HAP-1 (cell line): ENCODE results near the gene TMIGD2.
A peak's percentile ranks its signal among the peaks of the same experiment; 100 is the strongest.
"Not testable (repeated sequence)": the region's sequence is repeated elsewhere in the genome, so short reads cannot be mapped to it uniquely, and the experiment has no call there.

Experiments
- DNase-seq, 2 experiments: peaks; one replicate each; pipeline ENCODE4 v3.0.0-alpha.2; 2016 to 2020; ENCODE audit warnings: low spot score in 2 of 2
- H3K27me3 ChIP-seq: fragments of 250-450 bp; sonication (Bioruptor Pico); 2 replicates; pipeline ENCODE4 v1.5.1; 2020; ENCODE audit warnings: low read depth, mild to moderate bottlenecking, moderate library complexity
- H3K36me3 ChIP-seq: fragments of 250-450 bp; sonication (Bioruptor Pico); replicated peaks from 2 replicates; pipeline ENCODE4 v1.5.1; 2020; ENCODE audit warnings: mild to moderate bottlenecking
- H3K4me1 ChIP-seq: fragments of 250-450 bp; sonication (Bioruptor Pico); 2 replicates; pipeline ENCODE4 v1.5.1; 2020; ENCODE audit warnings: mild to moderate bottlenecking
- H3K4me3 ChIP-seq: fragments of 250-450 bp; sonication (Bioruptor Pico); 2 replicates; pipeline ENCODE4 v1.5.1; 2020; ENCODE audit warnings: mild to moderate bottlenecking, moderate library complexity
- H3K9me3 ChIP-seq: fragments of 250-450 bp; sonication (Bioruptor Pico); 2 replicates; pipeline ENCODE4 v1.5.1; 2020; ENCODE audit warnings: mild to moderate bottlenecking, moderate library complexity
- in situ Hi-C: fragments of 300-500 bp; cut with MboI; formaldehyde crosslinking; loops from 3 replicates; pipeline ENCODE4 v1.14.3; 2020; ENCODE audit warnings: low sequenced_read_pairs, inconsistent platforms, mixed read lengths

The TMIGD2 gene

GRCh38 chr19:4297901-4298809 is 4.0 kb downstream of the TMIGD2 start:
- in situ Hi-C loops = no loop called here
- Histone ChIP-seq H3K36me3 (no peaks in the 10 kb centered on the region), H3K4me3 (no peak overlapping the region), H3K27me3 (no peaks in the 10 kb centered on the region), H3K4me1 (no peaks in the 10 kb centered on the region), H3K9me3 (no peaks in the 10 kb centered on the region)
- DNase-seq = no peak

GRCh38 chr19:4295972-4296771 is 6.0 kb downstream of the TMIGD2 start:
- in situ Hi-C loops = no loop called here
- DNase-seq = peak in 1 of 2 experiments; percentile 22
- H3K27me3 ChIP-seq = no peaks in the 10 kb centered on the region

GRCh38 chr19:4294389-4294788 is 7.8 kb downstream of the TMIGD2 start:
- in situ Hi-C loops = no loop called here
- H3K27me3 ChIP-seq = no peaks in the 10 kb centered on the region
- no peaks in the 10 kb centered on the region for H3K4me1 ChIP-seq
- H3K9me3 ChIP-seq = no peaks in the 10 kb centered on the region
- H3K4me3 ChIP-seq = no peak overlapping the region
- DNase-seq = no peak
- H3K36me3 ChIP-seq = no peaks in the 10 kb centered on the region

More at GRCh38 chr19:4295972-4296771, 6.0 kb downstream of the TMIGD2 start:
- no peaks in the 10 kb centered on the region for H3K4me1 ChIP-seq
- H3K9me3 ChIP-seq = no peaks in the 10 kb centered on the region
- H3K36me3 ChIP-seq = no peaks in the 10 kb centered on the region
- no peak overlapping the region for H3K4me3 ChIP-seq

DNA sequence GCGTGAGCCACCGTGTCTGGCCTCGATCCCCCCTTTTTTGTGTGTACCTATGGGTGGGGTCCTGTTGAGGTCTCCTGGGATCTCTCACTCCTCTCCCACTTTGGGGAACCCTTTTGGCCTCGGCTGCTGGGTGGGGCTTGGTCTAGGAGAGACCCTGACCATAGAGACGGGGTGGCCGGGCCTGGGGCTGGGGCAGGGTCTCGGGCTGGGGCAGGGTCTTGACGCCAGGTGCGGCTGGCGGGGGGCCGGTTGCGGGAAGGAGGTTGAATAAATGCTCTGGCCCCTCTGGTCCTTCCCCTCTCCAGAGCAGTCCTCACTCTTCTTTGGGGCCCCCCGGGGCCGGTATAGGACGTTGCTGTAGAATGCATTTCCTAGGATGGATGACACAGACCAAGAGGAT is 9.7 kb downstream of the TMIGD2 start:
- no peak overlapping the region for H3K4me3 ChIP-seq
- no peak for DNase-seq
- no peaks in the 10 kb centered on the region for H3K36me3 ChIP-seq
- H3K27me3 ChIP-seq = no peaks in the 10 kb centered on the region
- no peaks in the 10 kb centered on the region for H3K4me1 ChIP-seq
- no peaks in the 10 kb centered on the region for H3K9me3 ChIP-seq
- in situ Hi-C loops = no loop called here

- in situ Hi-C loops = no loop called here
- Histone ChIP-seq H3K27me3 (no peaks in the 10 kb centered on the region), H3K36me3 (no peaks in the 10 kb centered on the region), H3K9me3 (no peaks in the 10 kb centered on the region), H3K4me3 (no peak overlapping the region), H3K4me1 (no peaks in the 10 kb centered on the region)
- DNase-seq = no peak
These were observed 10.9 kb downstream of the TMIGD2 start for GRCh38 chr19:4291184-4291732.

GRCh38 chr19:4288091-4288777 is 14.0 kb downstream of the TMIGD2 start:
- H3K9me3 ChIP-seq = no peaks in the 10 kb centered on the region
- no peak overlapping the region for H3K4me3 ChIP-seq
- no peaks in the 10 kb centered on the region for H3K36me3 ChIP-seq
- in situ Hi-C loops = no loop called here
- no peak for DNase-seq
- no peaks in the 10 kb centered on the region for H3K4me1 ChIP-seq
- H3K27me3 ChIP-seq = peaks cover 11% of the 10 kb centered on the region

GRCh38 chr19:4286141-4286540 is 16.0 kb downstream of the TMIGD2 start:
- H3K36me3 ChIP-seq, H3K4me1 ChIP-seq, H3K9me3 ChIP-seq, DNase-seq, in situ Hi-C loops, H3K4me3 ChIP-seq: not testable (repeated sequence)
- H3K27me3 ChIP-seq = peaks cover 30% of the 10 kb centered on the region

- Histone ChIP-seq H3K4me1 (no peaks in the 10 kb centered on the region), H3K27me3 (peaks cover 41% of the 10 kb centered on the region), H3K4me3 (peak overlapping the region; percentile 6; the same call in 1 of the 2 replicates), H3K9me3 (no peaks in the 10 kb centered on the region), H3K36me3 (no peaks in the 10 kb centered on the region)
- no peak for DNase-seq
- in situ Hi-C loops = no loop called here
These were observed 17.2 kb downstream of the TMIGD2 start for GRCh38 chr19:4284974-4285373.

- in situ Hi-C loops = no loop called here
- no peaks in the 10 kb centered on the region for H3K36me3 ChIP-seq
- peaks cover 47% of the 10 kb centered on the region for H3K27me3 ChIP-seq
- no peaks in the 10 kb centered on the region for H3K9me3 ChIP-seq
- H3K4me3 ChIP-seq = peak overlapping the region; percentile 6; the same call in 1 of the 2 replicates
- H3K4me1 ChIP-seq = no peaks in the 10 kb centered on the region
- peak; percentile 65 to 88 for DNase-seq
These were observed 17.8 kb downstream of the TMIGD2 start for GRCh38 chr19:4284176-4284958.

- H3K4me3 ChIP-seq = no peak overlapping the region; the same call in 1 of the 2 replicates
These were observed 22.4 kb downstream of the TMIGD2 start for GRCh38 chr19:4279530-4280422.

DNA sequence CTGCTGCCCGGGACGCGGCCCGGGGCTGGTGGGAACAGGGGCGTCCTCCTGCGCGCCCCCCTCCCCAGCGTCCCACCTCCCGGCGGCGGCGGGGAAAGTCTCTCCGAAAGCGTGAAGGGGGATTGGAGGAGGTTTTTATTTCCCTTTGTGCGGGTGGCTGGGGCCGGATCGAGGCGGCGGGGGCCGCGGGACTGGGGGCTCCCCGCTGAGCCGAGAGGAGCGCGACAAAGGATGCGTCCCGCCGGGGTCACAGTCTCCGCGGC is 23.0 kb downstream of the TMIGD2 start:
- Histone ChIP-seq H3K4me1 (no peaks in the 10 kb centered on the region), H3K9me3 (no peaks in the 10 kb centered on the region), H3K27me3 (peaks cover 55% of the 10 kb centered on the region), H3K36me3 (no peaks in the 10 kb centered on the region), H3K4me3 (no peak overlapping the region; the same call in 1 of the 2 replicates)
- in situ Hi-C loops = no loop called here
- DNase-seq = no peak

More at GRCh38 chr19:4279530-4280422, 22.4 kb downstream of the TMIGD2 start:
- peak in 1 of 2 experiments; percentile 27 for DNase-seq
- H3K9me3 ChIP-seq = no peaks in the 10 kb centered on the region
- peaks cover 56% of the 10 kb centered on the region for H3K27me3 ChIP-seq
- no peaks in the 10 kb centered on the region for H3K4me1 ChIP-seq
- in situ Hi-C loops = no loop called here
- no peaks in the 10 kb centered on the region for H3K36me3 ChIP-seq
